HCT116 (cell line): ENCODE results near the gene HEBP1. TPM values are rescaled to one million over a fixed set of nuclear protein-coding genes. Genes with fewer than 3 reads are reported as not detected.

ENCODE experiments used
- ATAC-seq: fragments of 200-7000 bp; cut with Tn5 transposase; 2 replicates; pipeline ENCODE4 v1.9.1; 2020; ENCODE audit warnings: mild to moderate bottlenecking, moderate library complexity
- BruUV-seq: library from RNA; stranded (reverse); fragments of 400-500 nt; replicated peaks from 2 replicates; lab custom pipeline; 2021; lab: Mats Ljungman, UMichigan
- CTCF ChIA-PET: fragments of 300-600 bp; sonication (Branson Sonifier 250); formaldehyde crosslinking; loops from one replicate; lab custom pipeline; 2021; ENCODE audit warnings: antibody characterized with exemption; lab: Charles Lee
- POLR2A ChIA-PET: fragments of 300-600, 350-600 bp; sonication (Branson Sonifier 250); formaldehyde crosslinking; loops from one replicate; lab custom pipeline; 2021; ENCODE audit warnings: antibody characterized with exemption; lab: Charles Lee
- RAD21 ChIA-PET, 2 experiments: fragments of 300-600 bp; sonication (Branson Sonifier 250); formaldehyde crosslinking; loops; one replicate each; lab custom pipeline; 2023; ENCODE audit warnings: low total read pairs in 2 of 2; ENCODE audit not compliant: uncharacterized antibody in 2 of 2, unreplicated experiment in 2 of 2, low non-redundant PET in 1 of 2; lab: Charles Lee
- DNase-seq: peaks from one replicate; pipeline ENCODE4 v3.0.0-alpha.2; 2010; ENCODE audit warnings: low read depth, low spot score
- H2AFZ ChIP-seq: fragments of 200-600 bp; shearing (Covaris generic), sonication (generic); 2 replicates; pipeline ENCODE4 v1.6.1; 2017; ENCODE audit warnings: low read depth, mixed run types, mixed read lengths, antibody characterized with exemption, low read length; ENCODE audit not compliant: poor library complexity, severe bottlenecking
- H3K27ac ChIP-seq: 2 replicates; pipeline ENCODE4 v1.5.1; 2012; ENCODE audit warnings: low read depth, low read length
- H3K27me3 ChIP-seq: fragments of 200-600 bp; sonication (generic); 2 replicates; pipeline ENCODE4 v1.6.1; 2016; ENCODE audit warnings: mixed run types, low read length, mixed read lengths; ENCODE audit not compliant: insufficient read depth
- H3K36me3 ChIP-seq, 2 experiments: fragments of 200-500 bp in 1 of 2; fragments of 200-600 bp in 1 of 2; sonication (Bioruptor generic) in 1 of 2; sonication (generic) in 1 of 2; 2 replicates each; pipeline versions ENCODE4 v1.5.1 to v1.6.1; 2014 to 2016; ENCODE audit warnings: low read length in 2 of 2, inconsistent platforms in 1 of 2, mixed read lengths in 1 of 2, mixed run types in 1 of 2; ENCODE audit not compliant: insufficient read depth in 2 of 2, control insufficient read depth in 1 of 2
- H3K4me1 ChIP-seq, 2 experiments: fragments of 200-600 bp in 1 of 2; sonication (generic) in 1 of 2; 2 replicates each; pipeline versions ENCODE4 v1.5.1 to v1.6.1; 2012 to 2017; ENCODE audit warnings: low read length in 2 of 2, inconsistent platforms in 1 of 2, mild to moderate bottlenecking in 1 of 2, mixed read lengths in 1 of 2, mixed run types in 1 of 2, moderate library complexity in 1 of 2; ENCODE audit not compliant: insufficient read depth in 2 of 2, control insufficient read depth in 1 of 2
- H3K4me2 ChIP-seq: fragments of 200-600 bp; sonication (generic); 2 replicates; pipeline ENCODE4 v1.6.1; 2017; ENCODE audit warnings: mixed run types, low read length, mixed read lengths
- H3K4me3 ChIP-seq, 2 experiments: fragments of 200-600 bp in 1 of 2; sonication (generic) in 1 of 2; replicated peaks in 1 of 2; 2 replicates each; pipeline ENCODE4 v1.5.1; 2011 to 2016; ENCODE audit warnings: low read length in 2 of 2, control low read depth in 1 of 2, low read depth in 1 of 2, mild to moderate bottlenecking in 1 of 2, mixed read lengths in 1 of 2, mixed run types in 1 of 2
- H3K79me2 ChIP-seq: fragments of 200-600 bp; sonication (generic); 2 replicates; pipeline ENCODE4 v1.6.1; 2017; ENCODE audit warnings: mild to moderate bottlenecking, mixed run types, low read length, moderate library complexity, mixed read lengths; ENCODE audit not compliant: insufficient read depth
- H3K9ac ChIP-seq: fragments of 200-600 bp; sonication (generic); 2 replicates; pipeline ENCODE4 v1.6.1; 2016; ENCODE audit warnings: low read length, mixed read lengths
- H3K9me2 ChIP-seq: fragments of 200-600 bp; sonication (generic), shearing (Covaris generic); 2 replicates; pipeline ENCODE4 v1.6.1; 2017; ENCODE audit warnings: mixed run types, mild to moderate bottlenecking, moderate library complexity; ENCODE audit not compliant: insufficient read depth
- H3K9me3 ChIP-seq, 2 experiments: fragments of 200-500 bp in 1 of 2; fragments of 200-600 bp in 1 of 2; sonication (Bioruptor generic) in 1 of 2; sonication (generic) in 1 of 2; 2 replicates each; pipeline ENCODE4 v1.6.1; 2014 to 2017; ENCODE audit warnings: low read length in 2 of 2, mixed read lengths in 2 of 2, inconsistent platforms in 1 of 2, low read depth in 1 of 2, mild to moderate bottlenecking in 1 of 2, mixed run types in 1 of 2, moderate library complexity in 1 of 2; ENCODE audit not compliant: control insufficient read depth in 1 of 2, insufficient read depth in 1 of 2
- H4K20me1 ChIP-seq: fragments of 200-600 bp; sonication (generic), shearing (Covaris generic); 2 replicates; pipeline ENCODE4 v1.6.1; 2017; ENCODE audit warnings: mixed run types, mild to moderate bottlenecking, moderate library complexity; ENCODE audit not compliant: insufficient read depth
- ATF3 ChIP-seq: IDR thresholded peaks from 2 replicates; pipeline ENCODE4 v1.6.1; 2012
- CBX3 ChIP-seq: IDR thresholded peaks from 2 replicates; pipeline ENCODE4 v1.6.1; 2012; ENCODE audit warnings: low read depth
- CEBPB ChIP-seq: IDR thresholded peaks from 2 replicates; pipeline ENCODE4 v1.6.1; 2012; ENCODE audit warnings: low read depth
- CTCF ChIP-seq, 3 experiments: fragments of 200-600 bp in 1 of 3; sonication (generic) in 1 of 3; IDR thresholded peaks in 2 of 3; conservative IDR thresholded peaks in 1 of 3; 2 replicates each; pipeline ENCODE4 v1.5.1; 2012 to 2017; ENCODE audit warnings: low read depth in 2 of 3, low read length in 2 of 3, antibody characterized with exemption in 1 of 3, borderline replicate concordance in 1 of 3, control low read depth in 1 of 3, mild to moderate bottlenecking in 1 of 3, mixed read lengths in 1 of 3, mixed run types in 1 of 3, moderate library complexity in 1 of 3; ENCODE audit not compliant: insufficient read depth in 1 of 3
- EGR1 ChIP-seq: IDR thresholded peaks from 2 replicates; pipeline ENCODE4 v1.6.1; 2012; ENCODE audit warnings: low read depth
- ELF1 ChIP-seq: IDR thresholded peaks from 2 replicates; pipeline ENCODE4 v1.6.1; 2012; ENCODE audit warnings: low read depth, borderline replicate concordance
- EZH2 ChIP-seq: fragments of 200-600 bp; sonication (generic); IDR thresholded peaks from 2 replicates; pipeline ENCODE4 v1.6.1; 2017; ENCODE audit warnings: antibody characterized with exemption, mixed run types
- EZH2phosphoT487 ChIP-seq: fragments of 200-600 bp; IDR thresholded peaks from 2 replicates; pipeline ENCODE4 v1.6.1; 2018; ENCODE audit warnings: antibody characterized with exemption, borderline replicate concordance
- FOSL1 ChIP-seq: IDR thresholded peaks from 2 replicates; pipeline ENCODE4 v1.6.1; 2012; ENCODE audit warnings: low read depth
- JUND ChIP-seq: IDR thresholded peaks from 2 replicates; pipeline ENCODE4 v1.6.1; 2012
- MAX ChIP-seq: IDR thresholded peaks from 2 replicates; pipeline ENCODE4 v1.6.1; 2012
- POLR2AphosphoS5 ChIP-seq: IDR thresholded peaks from 2 replicates; pipeline ENCODE4 v1.6.1; 2011; ENCODE audit warnings: mild to moderate bottlenecking, low read depth, low read length, moderate library complexity
- RAD21 ChIP-seq: IDR thresholded peaks from 2 replicates; pipeline ENCODE4 v1.6.1; 2012; ENCODE audit warnings: low read depth, mild to moderate bottlenecking
- REST ChIP-seq: IDR thresholded peaks from 2 replicates; pipeline ENCODE4 v1.6.1; 2012; ENCODE audit warnings: low read depth
- SIN3A ChIP-seq: IDR thresholded peaks from 2 replicates; pipeline ENCODE4 v1.6.1; 2012; ENCODE audit warnings: low read depth
- SP1 ChIP-seq: IDR thresholded peaks from 2 replicates; pipeline ENCODE4 v1.6.1; 2012; ENCODE audit warnings: low read depth
- TCF7L2 ChIP-seq: IDR thresholded peaks from 2 replicates; pipeline ENCODE4 v1.7.0; 2011; ENCODE audit warnings: borderline replicate concordance, inconsistent platforms; ENCODE audit not compliant: insufficient read depth, insufficient read length; ENCODE audit errors: extremely low read depth
- YY1 ChIP-seq: IDR thresholded peaks from 2 replicates; pipeline ENCODE4 v1.6.1; 2011; ENCODE audit warnings: low read length, low read depth, moderate library complexity, mild to moderate bottlenecking; ENCODE audit not compliant: insufficient replicate concordance; ENCODE audit errors: extremely low read depth
- ZFX ChIP-seq: fragments of 450-650 bp; IDR thresholded peaks from 2 replicates; pipeline ENCODE4 v1.6.1; 2017
- ZNF274 ChIP-seq: fragments of 200-500 bp; sonication (Bioruptor generic); IDR thresholded peaks from 2 replicates; pipeline ENCODE4 v1.6.1; 2014; ENCODE audit warnings: mild to moderate bottlenecking, low read depth, low read length, inconsistent platforms
- intact Hi-C: fragments of 100-400 bp; cut with micrococcal nuclease; formaldehyde crosslinking; loops from 2 replicates; pipeline ENCODE4 v1.10.0; 2022
- total RNA-seq: library from RNA; stranded (reverse); gene quantifications from one replicate; pipeline ENCODE4 v1.2.1, GENCODE V29; 2021; ENCODE audit not compliant: unreplicated experiment

Gene HEBP1
- total RNA-seq, 1 experiment from 2014 or later: 41.0 TPM

- H3K27ac ChIP-seq: no peak overlapping the region
- H4K20me1 ChIP-seq: no peaks in the 10 kb centered on the region
- H3K4me3 ChIP-seq: no peak overlapping the region
- ChIA-PET CTCF (interaction anchor here (0.7 to 1.6 kb wide), 3 partner anchors 9 to 234 kb away, joined by 3 to 8 read pairs (median 3); no protein-coding TSS in a partner anchor), POLR2A (interaction anchor here (1.6 kb wide), 1 partner anchor 174 kb away, joined by 3 read pairs; no protein-coding TSS in a partner anchor), RAD21 (interaction anchor here in 1 of 2 experiments (1.4 kb wide), 1 partner anchor 188 kb away, joined by 3 read pairs; no protein-coding TSS in a partner anchor)
- TF ChIP-seq REST (no peak), POLR2AphosphoS5 (no peak), MAX (no peak), FOSL1 (no peak), CTCF (IDR thresholded peaks at IDR 0.05 in 2 of 3, conservative IDR thresholded peaks at IDR 0.05 in 1 of 3; ENCODE audit: borderline replicate concordance in 1 of 3, insufficient read depth in 1 of 3, low read depth in 2 of 3, low read length in 2 of 3) (no peak), CBX3 (no peak), YY1 (no peak), RAD21 (no peak), CEBPB (no peak), SIN3A (no peak), EZH2phosphoT487 (no peak), ZNF274 (no peak), JUND (no peak), TCF7L2 (no peak), SP1 (no peak), EZH2 (no peak), ATF3 (no peak), ZFX (no peak), EGR1 (no peak), ELF1 (no peak)
- H3K9me3 ChIP-seq: no peaks in the 10 kb centered on the region
- no TSS peak for BruUV-seq
- H3K9ac ChIP-seq: no peak overlapping the region
- peaks cover 8 to 23% of the 10 kb centered on the region in 2 experiments; a peak in 3 of 4 replicates for H3K36me3 ChIP-seq
- no peaks in the 10 kb centered on the region for H3K79me2 ChIP-seq
- ATAC-seq: no peak
- no peak for DNase-seq
- H3K4me2 ChIP-seq: no peak overlapping the region
- H3K27me3 ChIP-seq: no peaks in the 10 kb centered on the region
- H3K4me1 ChIP-seq: peaks cover 0 to 12% of the 10 kb centered on the region in 2 experiments; a peak in 1 of 4 replicates
- intact Hi-C loops: no loop called here
- no peak overlapping the region for H2AFZ ChIP-seq
- no peaks in the 10 kb centered on the region for H3K9me2 ChIP-seq
Measured at GRCh38 chr12:12977231-12977630, 22.8 kb downstream of the HEBP1 start.
